ENCODE measurements around the gene RGS7BP.

Gene RGS7BP

GRCh38 chr5:64566310-64566916 lies 60.6 kb downstream of the RGS7BP start:
- no peak for DNase-seq

- DNase-seq: no peak
Measured at GRCh38 chr5:64569858-64570257, 64.0 kb downstream of the RGS7BP start.

- no peak for DNase-seq
Measured at GRCh38 chr5:64570395-64570996, 64.7 kb downstream of the RGS7BP start.

- no peak for DNase-seq
Measured at GRCh38 chr5:64575561-64575960, 69.7 kb downstream of the RGS7BP start.

- no peak for DNase-seq
Measured at GRCh38 chr5:64576250-64576649, 70.4 kb downstream of the RGS7BP start.

GRCh38 chr5:64585646-64586045 lies 79.8 kb downstream of the RGS7BP start:
- DNase-seq: no peak

- DNase-seq: no peak
Measured at GRCh38 chr5:64587370-64587769, 81.6 kb downstream of the RGS7BP start.

- DNase-seq: no peak
Measured at GRCh38 chr5:64592730-64593341, 87.0 kb downstream of the RGS7BP start.

- DNase-seq: no peak
Measured at GRCh38 chr5:64594025-64594424, 88.2 kb downstream of the RGS7BP start.

GRCh38 chr5:64594601-64595000 lies 88.8 kb downstream of the RGS7BP start:
- DNase-seq: no peak

GRCh38 chr5:64595031-64595855 lies 89.4 kb downstream of the RGS7BP start:
- no peak for DNase-seq

GRCh38 chr5:64599226-64599625 lies 93.4 kb downstream of the RGS7BP start:
- no peak for DNase-seq

- DNase-seq: no peak
Measured at GRCh38 chr5:64603676-64604075, 97.9 kb downstream of the RGS7BP start.

- no peak for DNase-seq
Measured at GRCh38 chr5:64606926-64607325, 101.1 kb downstream of the RGS7BP start.

- DNase-seq: peak in 1 of 2 experiments; percentile 59
Measured at GRCh38 chr5:64612344-64612961, 106.6 kb downstream of the RGS7BP start.

GRCh38 chr5:64615895-64616294 lies 110.1 kb downstream of the RGS7BP start:
- no peak for DNase-seq

- DNase-seq: no peak
Measured at GRCh38 chr5:64619609-64620008, 113.8 kb downstream of the RGS7BP start.

GRCh38 chr5:64622991-64623390 lies 117.2 kb downstream of the RGS7BP start:
- DNase-seq: no peak

- DNase-seq: no peak
Measured at GRCh38 chr5:64625678-64626077, 119.9 kb downstream of the RGS7BP start.

- DNase-seq: no peak
Measured at GRCh38 chr5:64628901-64629300, 123.1 kb downstream of the RGS7BP start.

GRCh38 chr5:64629841-64630240 lies 124.0 kb downstream of the RGS7BP start:
- DNase-seq: no peak

GRCh38 chr5:64632251-64632650 lies 126.4 kb downstream of the RGS7BP start:
- no peak for DNase-seq

GRCh38 chr5:64634997-64635686 lies 129.3 kb downstream of the RGS7BP start:
- DNase-seq: peak in 1 of 2 experiments; percentile 34
